Suprapubic skin (tissue), 4 donors: ENCODE measurements around the gene C11orf91.
"Not testable (repeated sequence)": the region's sequence is repeated elsewhere in the genome, so short reads cannot be mapped to it uniquely, and the experiment has no call there.

Source experiments
- CTCF ChIP-seq, 2 donors: fragments of 200-600 bp in 1 of 2; fragments of 450-650 bp in 1 of 2; sonication (generic) in 1 of 2; IDR thresholded peaks; one replicate each; pipeline ENCODE4 v1.5.1; 2016 to 2019; ENCODE audit warnings: antibody characterized with exemption in 2 of 2, mild to moderate bottlenecking in 1 of 2, moderate library complexity in 1 of 2
- EP300 ChIP-seq: sonication (generic); formaldehyde crosslinking; IDR thresholded peaks from one replicate; pipeline ENCODE4 v1.6.1; 2017; ENCODE audit warnings: antibody characterized with exemption
- POLR2A ChIP-seq, 2 donors: fragments of 450-650 bp; IDR thresholded peaks; one replicate each; pipeline ENCODE4 v1.6.1; 2017; ENCODE audit warnings: antibody characterized with exemption in 2 of 2, mild to moderate bottlenecking in 2 of 2, moderate library complexity in 2 of 2
- POLR2AphosphoS5 ChIP-seq, 3 donors: sonication (generic); formaldehyde crosslinking; IDR thresholded peaks; one replicate each; pipeline ENCODE4 v1.6.1; 2017; ENCODE audit warnings: antibody characterized with exemption in 3 of 3

- TF ChIP-seq CTCF (IDR thresholded peaks at IDR 0.05); POLR2AphosphoS5 (IDR thresholded peaks at IDR 0.05); EP300; POLR2A (IDR thresholded peaks at IDR 0.05): not testable (repeated sequence)
Observed at GRCh38 chr11:33678616-33679015, 22.0 kb downstream of the C11orf91 start.
